Vagina (tissue), 2 donors: Measurements from ENCODE around the gene RBPJL.

ENCODE experiments used
- CTCF ChIP-seq, 3 experiments: fragments of 450-650 bp in 2 of 3; fragments of 200-600 bp in 1 of 3; sonication (generic) in 1 of 3; IDR thresholded peaks; one replicate each; pipeline ENCODE4 v1.5.1; 2017 to 2019; ENCODE audit warnings: antibody characterized with exemption in 3 of 3, mild to moderate bottlenecking in 2 of 3, moderate library complexity in 2 of 3
- POLR2A ChIP-seq, 2 donors: fragments of 450-650 bp; IDR thresholded peaks; one replicate each; pipeline ENCODE4 v1.6.1; 2017; ENCODE audit warnings: antibody characterized with exemption in 2 of 2, mild to moderate bottlenecking in 2 of 2, moderate library complexity in 2 of 2

- TF ChIP-seq CTCF (IDR thresholded peaks at IDR 0.05) (no peak), POLR2A (IDR thresholded peaks at IDR 0.05) (no peak)
Observed at GRCh38 chr20:45329497-45330319, 23.1 kb downstream of the RBPJL start.
